ENCODE results near the gene LARGE1.

Gene LARGE1

GRCh38 chr22:33315117-33315516, 605.2 kb downstream of the LARGE1 start:
- Mint-ChIP-seq H3K9me3 (no peaks in the 10 kb centered on the region), H3K4me3 (no peak overlapping the region), H3K36me3 (ENCODE audit: low read depth) (peaks cover 19% of the 10 kb centered on the region), H3K4me1 (no peaks in the 10 kb centered on the region), H3K27me3 (ENCODE audit: low read depth) (no peaks in the 10 kb centered on the region), H3K27ac (no peak overlapping the region)
- TF ChIP-seq, protein P1, sequence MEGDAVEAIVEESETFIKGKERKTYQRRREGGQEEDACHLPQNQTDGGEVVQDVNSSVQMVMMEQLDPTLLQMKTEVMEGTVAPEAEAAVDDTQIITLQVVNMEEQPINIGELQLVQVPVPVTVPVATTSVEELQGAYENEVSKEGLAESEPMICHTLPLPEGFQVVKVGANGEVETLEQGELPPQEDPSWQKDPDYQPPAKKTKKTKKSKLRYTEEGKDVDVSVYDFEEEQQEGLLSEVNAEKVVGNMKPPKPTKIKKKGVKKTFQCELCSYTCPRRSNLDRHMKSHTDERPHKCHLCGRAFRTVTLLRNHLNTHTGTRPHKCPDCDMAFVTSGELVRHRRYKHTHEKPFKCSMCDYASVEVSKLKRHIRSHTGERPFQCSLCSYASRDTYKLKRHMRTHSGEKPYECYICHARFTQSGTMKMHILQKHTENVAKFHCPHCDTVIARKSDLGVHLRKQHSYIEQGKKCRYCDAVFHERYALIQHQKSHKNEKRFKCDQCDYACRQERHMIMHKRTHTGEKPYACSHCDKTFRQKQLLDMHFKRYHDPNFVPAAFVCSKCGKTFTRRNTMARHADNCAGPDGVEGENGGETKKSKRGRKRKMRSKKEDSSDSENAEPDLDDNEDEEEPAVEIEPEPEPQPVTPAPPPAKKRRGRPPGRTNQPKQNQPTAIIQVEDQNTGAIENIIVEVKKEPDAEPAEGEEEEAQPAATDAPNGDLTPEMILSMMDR (IDR thresholded peaks at IDR 0.05; ENCODE audit: unreplicated experiment in 3 of 3): no peak

DNA sequence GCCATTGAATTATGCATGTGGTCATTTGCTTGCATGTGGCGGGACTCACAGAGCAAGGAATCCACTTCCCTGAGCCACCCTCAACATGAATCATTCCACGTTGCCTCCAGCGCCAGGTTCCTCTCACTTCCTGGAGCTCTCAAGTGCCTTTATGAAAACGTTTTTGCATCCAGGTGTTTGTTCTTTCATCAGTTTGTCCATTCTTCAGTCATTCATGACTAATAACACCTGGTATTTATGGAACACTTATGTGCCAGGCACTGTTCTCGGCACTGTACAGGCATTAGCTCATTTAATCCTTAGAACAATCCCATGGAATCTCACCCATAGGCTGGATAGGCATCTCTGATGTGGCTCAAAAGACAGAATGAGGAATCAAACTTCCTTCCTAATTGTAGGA, 606.0 kb downstream of the LARGE1 start:
- TF ChIP-seq, protein P1 (IDR thresholded peaks at IDR 0.05; ENCODE audit: unreplicated experiment in 3 of 3): no peak
- H3K4me3 Mint-ChIP-seq: no peak overlapping the region
- no peaks in the 10 kb centered on the region for H3K9me3 Mint-ChIP-seq
- no peaks in the 10 kb centered on the region for H3K4me1 Mint-ChIP-seq
- peaks cover 23% of the 10 kb centered on the region for H3K36me3 Mint-ChIP-seq (ENCODE audit: low read depth)
- H3K27me3 Mint-ChIP-seq (ENCODE audit: low read depth): no peaks in the 10 kb centered on the region
- H3K27ac Mint-ChIP-seq: no peak overlapping the region

DNA sequence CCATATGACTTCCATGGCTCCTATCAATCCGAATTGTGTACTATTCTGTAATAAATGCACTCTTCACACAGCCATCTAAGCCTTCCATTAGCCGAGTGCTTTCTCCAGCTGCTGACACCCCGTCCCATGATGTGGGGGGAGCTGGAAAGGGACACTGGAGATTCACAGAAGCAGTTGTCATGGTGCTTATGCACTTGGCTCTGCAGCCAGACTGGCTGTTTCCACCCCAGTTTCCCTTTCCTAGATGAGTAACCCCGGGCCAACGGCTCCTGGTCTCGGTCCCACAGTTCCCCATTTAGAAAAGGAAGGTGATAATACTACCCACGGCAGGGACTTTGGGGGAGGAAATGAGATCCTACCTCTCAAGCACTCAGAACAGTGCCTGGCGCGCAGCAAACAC, 617.2 kb downstream of the LARGE1 start:
- peaks cover 6% of the 10 kb centered on the region for H3K36me3 Mint-ChIP-seq (ENCODE audit: low read depth)
- TF ChIP-seq, protein P1 (IDR thresholded peaks at IDR 0.05; ENCODE audit: unreplicated experiment in 3 of 3): no peak
- H3K9me3 Mint-ChIP-seq: no peaks in the 10 kb centered on the region
- H3K27me3 Mint-ChIP-seq (ENCODE audit: low read depth): no peaks in the 10 kb centered on the region
- H3K4me3 Mint-ChIP-seq: no peak overlapping the region
- no peak overlapping the region for H3K27ac Mint-ChIP-seq
- peaks cover 7% of the 10 kb centered on the region for H3K4me1 Mint-ChIP-seq

GRCh38 chr22:33302549-33302948, 617.7 kb downstream of the LARGE1 start:
- Mint-ChIP-seq H3K36me3 (ENCODE audit: low read depth) (peaks cover 9% of the 10 kb centered on the region), H3K9me3 (no peaks in the 10 kb centered on the region), H3K4me3 (no peak overlapping the region), H3K4me1 (peaks cover 7% of the 10 kb centered on the region), H3K27me3 (ENCODE audit: low read depth) (no peaks in the 10 kb centered on the region), H3K27ac (peak overlapping the region in 1 of 3 experiments; percentile 22)
- TF ChIP-seq, protein P1 (IDR thresholded peaks at IDR 0.05; ENCODE audit: unreplicated experiment in 3 of 3): no peak

- peak overlapping the region in 1 of 3 experiments; percentile 22 for H3K27ac Mint-ChIP-seq
These were observed 618.2 kb downstream of the LARGE1 start for GRCh38 chr22:33302049-33302545.

GRCh38 chr22:33300165-33300564, 620.1 kb downstream of the LARGE1 start:
- TF ChIP-seq, protein P1 (IDR thresholded peaks at IDR 0.05; ENCODE audit: unreplicated experiment in 3 of 3): no peak

More at GRCh38 chr22:33302049-33302545, 618.2 kb downstream of the LARGE1 start:
- Mint-ChIP-seq H3K9me3 (no peaks in the 10 kb centered on the region), H3K4me1 (peaks cover 7% of the 10 kb centered on the region), H3K27me3 (ENCODE audit: low read depth) (no peaks in the 10 kb centered on the region), H3K36me3 (ENCODE audit: low read depth) (peaks cover 9% of the 10 kb centered on the region), H3K4me3 (peak overlapping the region in 1 of 3 experiments; percentile 16)
- TF ChIP-seq, protein P1 (IDR thresholded peaks at IDR 0.05; ENCODE audit: unreplicated experiment in 3 of 3): peak; percentile 95 to 98 (median 97)

More at GRCh38 chr22:33300165-33300564, 620.1 kb downstream of the LARGE1 start:
- H3K36me3 Mint-ChIP-seq (ENCODE audit: low read depth): peaks cover 12% of the 10 kb centered on the region
- H3K9me3 Mint-ChIP-seq: no peaks in the 10 kb centered on the region
- H3K27me3 Mint-ChIP-seq (ENCODE audit: low read depth): no peaks in the 10 kb centered on the region
- peak overlapping the region in 1 of 3 experiments; percentile 20 for H3K27ac Mint-ChIP-seq
- peaks cover 7% of the 10 kb centered on the region for H3K4me1 Mint-ChIP-seq
- H3K4me3 Mint-ChIP-seq: no peak overlapping the region

Measured in nephron (organoid).